ENCODE results near the gene ADAMTS8.

- TF ChIP-seq CTCF (conservative IDR thresholded peaks at IDR 0.05 in 1 of 2, IDR thresholded peaks at IDR 0.05 in 1 of 2; ENCODE audit: low read depth in 1 of 2, low read length in 2 of 2): no peak
- no peak for TF ChIP-seq EZH2 (IDR thresholded peaks at IDR 0.05; ENCODE audit: low read length, missing control alignments)
Measured at GRCh38 chr11:130413405-130414106, 14.9 kb downstream of the ADAMTS8 start.
